Memory B cell (primary cell): ENCODE data around the gene NF1.
"Not testable (repeated sequence)": the region's sequence is repeated elsewhere in the genome, so short reads cannot be mapped to it uniquely, and the experiment has no call there.

ENCODE experiments used
- ATAC-seq: fragments of 150-1000 bp; cut with Tn5 transposase; 2 replicates; pipeline ENCODE4 v1.10.0; 2021; ENCODE audit warnings: low read depth, mild to moderate bottlenecking, moderate library complexity
- DNase-seq, 2 donors: peaks; one replicate each; pipeline ENCODE4 v3.0.0; 2022; ENCODE audit warnings: low spot score in 2 of 2
- H3K27ac Mint-ChIP-seq: one replicate; pipeline ENCODE4 v1.8.0; 2022; ENCODE audit warnings: mild to moderate bottlenecking, moderate library complexity, mixed read lengths
- H3K27me3 Mint-ChIP-seq: one replicate; pipeline ENCODE4 v1.8.0; 2022; ENCODE audit warnings: mixed read lengths
- H3K36me3 Mint-ChIP-seq: one replicate; pipeline ENCODE4 v1.8.0; 2022; ENCODE audit warnings: mild to moderate bottlenecking, mixed read lengths
- H3K4me1 Mint-ChIP-seq: one replicate; pipeline ENCODE4 v1.8.0; 2022; ENCODE audit warnings: mixed read lengths
- H3K4me3 Mint-ChIP-seq: one replicate; pipeline ENCODE4 v1.8.0; 2022; ENCODE audit warnings: mild to moderate bottlenecking, moderate library complexity, mixed read lengths
- H3K9me3 Mint-ChIP-seq: one replicate; pipeline ENCODE4 v1.8.0; 2022; ENCODE audit warnings: mixed read lengths

The NF1 gene

GRCh38 chr17:31130286-31131224 lies 35.8 kb downstream of the NF1 start:
- Mint-ChIP-seq H3K36me3 (peaks cover 5% of the 10 kb centered on the region), H3K4me1 (no peaks in the 10 kb centered on the region), H3K27me3 (no peaks in the 10 kb centered on the region), H3K4me3 (no peak overlapping the region), H3K27ac (no peak overlapping the region), H3K9me3 (no peaks in the 10 kb centered on the region)
- DNase-seq (no peak), ATAC-seq (no peak)

- Mint-ChIP-seq H3K36me3 (peaks cover 6% of the 10 kb centered on the region), H3K4me3 (no peak overlapping the region), H3K27ac (no peak overlapping the region), H3K4me1 (no peaks in the 10 kb centered on the region), H3K27me3 (no peaks in the 10 kb centered on the region), H3K9me3 (no peaks in the 10 kb centered on the region)
- ATAC-seq (no peak), DNase-seq (no peak)
Observed at GRCh38 chr17:31131299-31131698, 36.5 kb downstream of the NF1 start.

- no peak overlapping the region for H3K27ac Mint-ChIP-seq
- H3K36me3 Mint-ChIP-seq: peaks cover 4% of the 10 kb centered on the region
- ATAC-seq: no peak
- H3K4me1 Mint-ChIP-seq: no peaks in the 10 kb centered on the region
- H3K4me3 Mint-ChIP-seq: no peak overlapping the region
- DNase-seq: no peak
- no peaks in the 10 kb centered on the region for H3K27me3 Mint-ChIP-seq
- no peaks in the 10 kb centered on the region for H3K9me3 Mint-ChIP-seq
Observed at GRCh38 chr17:31132977-31133376, 38.2 kb downstream of the NF1 start.

GRCh38 chr17:31134576-31134975 lies 39.8 kb downstream of the NF1 start:
- DNase-seq: no peak
- ATAC-seq: no peak
- no peak overlapping the region for H3K4me3 Mint-ChIP-seq
- no peaks in the 10 kb centered on the region for H3K4me1 Mint-ChIP-seq
- H3K36me3 Mint-ChIP-seq: peaks cover 9% of the 10 kb centered on the region
- no peaks in the 10 kb centered on the region for H3K9me3 Mint-ChIP-seq
- no peak overlapping the region for H3K27ac Mint-ChIP-seq
- H3K27me3 Mint-ChIP-seq: no peaks in the 10 kb centered on the region

- DNase-seq (no peak), ATAC-seq (no peak)
- H3K27me3 Mint-ChIP-seq: no peaks in the 10 kb centered on the region
- H3K27ac Mint-ChIP-seq: no peak overlapping the region
- no peaks in the 10 kb centered on the region for H3K4me1 Mint-ChIP-seq
- H3K9me3 Mint-ChIP-seq: no peaks in the 10 kb centered on the region
- H3K36me3 Mint-ChIP-seq: peaks cover 7% of the 10 kb centered on the region
- no peak overlapping the region for H3K4me3 Mint-ChIP-seq
Observed at GRCh38 chr17:31136319-31136718, 41.5 kb downstream of the NF1 start.

- Mint-ChIP-seq H3K27me3 (no peaks in the 10 kb centered on the region), H3K27ac (no peak overlapping the region), H3K36me3 (peaks cover 7% of the 10 kb centered on the region), H3K9me3 (no peaks in the 10 kb centered on the region), H3K4me3 (no peak overlapping the region), H3K4me1 (no peaks in the 10 kb centered on the region)
- no peak for ATAC-seq
- no peak for DNase-seq
Observed at GRCh38 chr17:31140111-31140510, 45.3 kb downstream of the NF1 start.

GRCh38 chr17:31144428-31144827 lies 49.7 kb downstream of the NF1 start:
- no peaks in the 10 kb centered on the region for H3K27me3 Mint-ChIP-seq
- H3K36me3 Mint-ChIP-seq: peaks cover 2% of the 10 kb centered on the region
- no peaks in the 10 kb centered on the region for H3K9me3 Mint-ChIP-seq
- DNase-seq (no peak), ATAC-seq (no peak)
- no peaks in the 10 kb centered on the region for H3K4me1 Mint-ChIP-seq
- no peak overlapping the region for H3K27ac Mint-ChIP-seq
- no peak overlapping the region for H3K4me3 Mint-ChIP-seq

- no peak for ATAC-seq
- Mint-ChIP-seq H3K9me3 (no peaks in the 10 kb centered on the region), H3K4me1 (no peaks in the 10 kb centered on the region)
Observed at GRCh38 chr17:31144836-31145235, 50.1 kb downstream of the NF1 start.

GRCh38 chr17:31147507-31148202 lies 52.9 kb downstream of the NF1 start:
- no peaks in the 10 kb centered on the region for H3K4me1 Mint-ChIP-seq
- peaks cover 3% of the 10 kb centered on the region for H3K9me3 Mint-ChIP-seq
- DNase-seq: no peak
- no peak overlapping the region for H3K27ac Mint-ChIP-seq
- peaks cover 3% of the 10 kb centered on the region for H3K36me3 Mint-ChIP-seq
- ATAC-seq: no peak
- no peak overlapping the region for H3K4me3 Mint-ChIP-seq
- H3K27me3 Mint-ChIP-seq: no peaks in the 10 kb centered on the region

More at GRCh38 chr17:31144836-31145235, 50.1 kb downstream of the NF1 start:
- no peak overlapping the region for H3K27ac Mint-ChIP-seq
- no peak overlapping the region for H3K4me3 Mint-ChIP-seq
- DNase-seq: no peak
- no peaks in the 10 kb centered on the region for H3K27me3 Mint-ChIP-seq
- no peaks in the 10 kb centered on the region for H3K36me3 Mint-ChIP-seq

GRCh38 chr17:31148205-31148604 lies 53.4 kb downstream of the NF1 start:
- no peak for ATAC-seq
- Mint-ChIP-seq H3K27me3 (no peaks in the 10 kb centered on the region), H3K27ac (no peak overlapping the region), H3K36me3 (peaks cover 5% of the 10 kb centered on the region), H3K4me3 (no peak overlapping the region), H3K9me3 (peaks cover 5% of the 10 kb centered on the region), H3K4me1 (no peaks in the 10 kb centered on the region)
- DNase-seq: no peak

GRCh38 chr17:31152271-31152670 lies 57.5 kb downstream of the NF1 start:
- H3K27me3 Mint-ChIP-seq: no peaks in the 10 kb centered on the region
- H3K9me3 Mint-ChIP-seq: peaks cover 5% of the 10 kb centered on the region
- H3K27ac Mint-ChIP-seq: no peak overlapping the region
- no peaks in the 10 kb centered on the region for H3K4me1 Mint-ChIP-seq
- H3K36me3 Mint-ChIP-seq: peaks cover 10% of the 10 kb centered on the region
- H3K4me3 Mint-ChIP-seq: no peak overlapping the region
- DNase-seq (no peak), ATAC-seq (no peak)

- peaks cover 5% of the 10 kb centered on the region for H3K9me3 Mint-ChIP-seq
- H3K27ac Mint-ChIP-seq: no peak overlapping the region
- H3K4me3 Mint-ChIP-seq: no peak overlapping the region
- H3K36me3 Mint-ChIP-seq: peaks cover 15% of the 10 kb centered on the region
- ATAC-seq (no peak), DNase-seq (no peak)
- peaks cover 6% of the 10 kb centered on the region for H3K4me1 Mint-ChIP-seq
- H3K27me3 Mint-ChIP-seq: no peaks in the 10 kb centered on the region
Observed at GRCh38 chr17:31155208-31155810, 60.5 kb downstream of the NF1 start.

GRCh38 chr17:31156326-31156725 lies 61.5 kb downstream of the NF1 start:
- no peak for DNase-seq

GRCh38 chr17:31156864-31157263 lies 62.1 kb downstream of the NF1 start:
- not testable (repeated sequence) for H3K9me3 Mint-ChIP-seq, H3K4me3 Mint-ChIP-seq, H3K27me3 Mint-ChIP-seq, H3K27ac Mint-ChIP-seq, H3K4me1 Mint-ChIP-seq, ATAC-seq, DNase-seq
- peaks cover 15% of the 10 kb centered on the region for H3K36me3 Mint-ChIP-seq

More at GRCh38 chr17:31156326-31156725, 61.5 kb downstream of the NF1 start:
- ATAC-seq: no peak
- peaks cover 5% of the 10 kb centered on the region for H3K9me3 Mint-ChIP-seq
- no peak overlapping the region for H3K4me3 Mint-ChIP-seq
- H3K27me3 Mint-ChIP-seq: no peaks in the 10 kb centered on the region
- no peak overlapping the region for H3K27ac Mint-ChIP-seq
- H3K4me1 Mint-ChIP-seq: peaks cover 6% of the 10 kb centered on the region
- H3K36me3 Mint-ChIP-seq: peaks cover 15% of the 10 kb centered on the region
